Measurements from ENCODE around the gene PCDHA9. TPM values are rescaled to one million over a fixed set of nuclear protein-coding genes. Genes with fewer than 3 reads are reported as not detected.

Gene PCDHA9
- total RNA-seq, 1 donor from 2014 or later, result not detected

- Histone ChIP-seq H3K27ac (replicated peaks) (no peak within 1 kb of the TSS), H3K36me3 (no peaks in the 10 kb centered on the region), H3K9me3 (replicated peaks) (peaks cover 63% of the 10 kb centered on the region), H3K4me3 (peak within 1 kb of the TSS; percentile 34), H3K27me3 (ENCODE audit: low read depth) (peaks cover 73% of the 10 kb centered on the region), H3K4me1 (no peaks in the 10 kb centered on the region)
- TF ChIP-seq, protein P1, sequence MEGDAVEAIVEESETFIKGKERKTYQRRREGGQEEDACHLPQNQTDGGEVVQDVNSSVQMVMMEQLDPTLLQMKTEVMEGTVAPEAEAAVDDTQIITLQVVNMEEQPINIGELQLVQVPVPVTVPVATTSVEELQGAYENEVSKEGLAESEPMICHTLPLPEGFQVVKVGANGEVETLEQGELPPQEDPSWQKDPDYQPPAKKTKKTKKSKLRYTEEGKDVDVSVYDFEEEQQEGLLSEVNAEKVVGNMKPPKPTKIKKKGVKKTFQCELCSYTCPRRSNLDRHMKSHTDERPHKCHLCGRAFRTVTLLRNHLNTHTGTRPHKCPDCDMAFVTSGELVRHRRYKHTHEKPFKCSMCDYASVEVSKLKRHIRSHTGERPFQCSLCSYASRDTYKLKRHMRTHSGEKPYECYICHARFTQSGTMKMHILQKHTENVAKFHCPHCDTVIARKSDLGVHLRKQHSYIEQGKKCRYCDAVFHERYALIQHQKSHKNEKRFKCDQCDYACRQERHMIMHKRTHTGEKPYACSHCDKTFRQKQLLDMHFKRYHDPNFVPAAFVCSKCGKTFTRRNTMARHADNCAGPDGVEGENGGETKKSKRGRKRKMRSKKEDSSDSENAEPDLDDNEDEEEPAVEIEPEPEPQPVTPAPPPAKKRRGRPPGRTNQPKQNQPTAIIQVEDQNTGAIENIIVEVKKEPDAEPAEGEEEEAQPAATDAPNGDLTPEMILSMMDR (IDR thresholded peaks at IDR 0.05; ENCODE audit: borderline replicate concordance), result peak; percentile 24
- intact Hi-C loops (cut with micrococcal nuclease), result no loop called here
- no peak for DNase-seq
Observed at GRCh38 chr5:140855772-140856674, 7.8 kb downstream of the PCDHA9 start, which contains the start of gene PCDHA10. Gene PCDHA10 (plus strand): TSS chr5:140855897. CDS start chr5:140856049, 152 bp downstream.

DNA sequence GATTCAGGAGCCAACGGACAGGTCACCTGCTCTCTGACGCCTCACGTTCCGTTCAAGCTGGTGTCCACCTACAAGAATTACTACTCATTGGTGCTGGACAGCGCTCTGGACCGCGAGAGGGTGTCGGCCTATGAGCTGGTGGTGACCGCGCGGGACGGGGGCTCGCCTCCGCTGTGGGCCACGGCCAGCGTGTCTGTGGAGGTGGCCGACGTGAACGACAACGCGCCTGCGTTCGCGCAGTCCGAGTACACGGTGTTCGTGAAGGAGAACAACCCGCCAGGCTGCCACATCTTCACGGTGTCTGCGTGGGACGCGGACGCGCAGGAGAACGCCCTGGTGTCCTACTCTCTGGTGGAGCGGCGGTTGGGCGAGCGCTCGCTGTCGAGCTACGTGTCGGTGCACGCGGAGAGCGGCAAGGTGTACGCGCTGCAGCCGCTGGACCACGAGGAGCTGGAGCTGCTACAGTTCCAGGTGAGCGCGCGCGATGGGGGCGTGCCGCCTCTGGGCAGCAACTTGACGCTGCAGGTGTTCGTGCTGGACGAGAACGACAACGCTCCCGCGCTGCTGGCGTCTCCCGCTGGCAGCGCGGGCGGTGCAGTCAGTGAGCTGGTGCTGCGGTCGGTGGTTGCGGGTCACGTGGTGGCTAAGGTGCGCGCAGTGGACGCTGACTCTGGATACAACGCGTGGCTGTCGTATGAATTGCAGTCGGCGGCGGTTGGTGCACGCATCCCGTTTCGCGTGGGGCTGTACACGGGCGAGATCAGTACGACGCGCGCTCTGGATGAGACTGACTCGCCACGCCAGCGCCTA is 9.2 kb downstream of the PCDHA9 start:
- Histone ChIP-seq H3K27ac (replicated peaks) (no peak overlapping the region), H3K4me1 (no peaks in the 10 kb centered on the region), H3K4me3 (no peak overlapping the region), H3K36me3 (no peaks in the 10 kb centered on the region), H3K27me3 (ENCODE audit: low read depth) (peaks cover 81% of the 10 kb centered on the region), H3K9me3 (replicated peaks) (peaks cover 73% of the 10 kb centered on the region)
- intact Hi-C loops (cut with micrococcal nuclease), result no loop called here
- no peak for DNase-seq
- TF ChIP-seq, protein P1 (IDR thresholded peaks at IDR 0.05; ENCODE audit: borderline replicate concordance), result no peak

GRCh38 chr5:140857987-140858240 is 9.7 kb downstream of the PCDHA9 start:
- DNase-seq, result no peak
- intact Hi-C loops (cut with micrococcal nuclease), result no loop called here
- peaks cover 73% of the 10 kb centered on the region for H3K9me3 ChIP-seq (replicated peaks)
- peaks cover 81% of the 10 kb centered on the region for H3K27me3 ChIP-seq (ENCODE audit: low read depth)
- H3K27ac ChIP-seq (replicated peaks), result no peak overlapping the region
- H3K36me3 ChIP-seq, result no peaks in the 10 kb centered on the region
- TF ChIP-seq, protein P1 (IDR thresholded peaks at IDR 0.05; ENCODE audit: borderline replicate concordance), result no peak
- H3K4me1 ChIP-seq, result no peaks in the 10 kb centered on the region
- H3K4me3 ChIP-seq, result no peak overlapping the region

GRCh38 chr5:140862441-140863295 is 14.5 kb downstream of the PCDHA9 start:
- Histone ChIP-seq H3K27ac (replicated peaks) (no peak overlapping the region), H3K4me3 (no peak overlapping the region), H3K36me3 (no peaks in the 10 kb centered on the region), H3K4me1 (no peaks in the 10 kb centered on the region), H3K27me3 (ENCODE audit: low read depth) (peaks cover 88% of the 10 kb centered on the region), H3K9me3 (replicated peaks) (peaks cover 67% of the 10 kb centered on the region)
- intact Hi-C loops (cut with micrococcal nuclease), result no loop called here
- no peak for DNase-seq
- TF ChIP-seq, protein P1 (IDR thresholded peaks at IDR 0.05; ENCODE audit: borderline replicate concordance), result no peak

All from left ventricle myocardium inferior (tissue), 1 donor.